GM21447 (cell line): ENCODE results near the gene SRR.

Source experiments
- ATAC-seq: cut with Tn5 transposase; IDR thresholded peaks from one replicate; pipeline ENCODE4 v1.9.1; 2021; ENCODE audit not compliant: unreplicated experiment

The SRR gene

GRCh38 chr17:2369551-2370210, 65.9 kb downstream of the SRR start:
- no peak for ATAC-seq

GRCh38 chr17:2370211-2370589, 66.5 kb downstream of the SRR start:
- no peak for ATAC-seq

- ATAC-seq: no peak
Measured at GRCh38 chr17:2371183-2372130, 67.7 kb downstream of the SRR start.

GRCh38 chr17:2372180-2372579, 68.4 kb downstream of the SRR start:
- ATAC-seq: no peak

- no peak for ATAC-seq
Measured at GRCh38 chr17:2372681-2373080, 68.9 kb downstream of the SRR start.

- no peak for ATAC-seq
Measured at GRCh38 chr17:2373179-2373578, 69.4 kb downstream of the SRR start.
